H1 (cell line): Measurements from ENCODE around the gene PTPRE. TPM values are rescaled to one million over a fixed set of nuclear protein-coding genes. Genes with fewer than 3 reads are reported as not detected.

Experiments used
- CTCF ChIA-PET: fragments of 300-600 bp; sonication (Branson Sonifier 250); formaldehyde crosslinking; loops from one replicate; lab custom pipeline; 2021; ENCODE audit not compliant: partially characterized antibody; lab: Charles Lee
- POLR2A ChIA-PET: fragments of 300-600 bp; sonication (Branson Sonifier 250); formaldehyde crosslinking; loops from one replicate; lab custom pipeline; 2021; ENCODE audit warnings: inconsistent platforms; ENCODE audit not compliant: partially characterized antibody; lab: Charles Lee
- DNase-seq, 2 experiments: peaks; one replicate each; pipeline versions ENCODE4 v3.0.0 to v3.0.0-alpha.2; 2010 to 2022; ENCODE audit warnings: low spot score in 2 of 2, low read depth in 1 of 2, mixed read lengths in 1 of 2
- FAIRE-seq: peaks from 2 replicates; lab custom pipeline; 2011; peaks lifted over from hg19 to GRCh38; lab: Jason Lieb, UNC
- H2AFZ ChIP-seq: 2 replicates; pipeline ENCODE4 v1.8.1; 2012; ENCODE audit warnings: low read length, inconsistent platforms
- H2AK5ac ChIP-seq: 2 replicates; pipeline ENCODE4 v1.6.1; 2013; ENCODE audit warnings: low read depth, low read length
- H2BK120ac ChIP-seq: replicated peaks from 2 replicates; pipeline ENCODE3; 2013; ENCODE audit warnings: low read depth, low read length, inconsistent platforms
- H2BK12ac ChIP-seq: 2 replicates; pipeline ENCODE4 v1.6.1; 2013; ENCODE audit warnings: low read depth, low read length
- H2BK15ac ChIP-seq: 2 replicates; pipeline ENCODE4 v1.6.1; 2013; ENCODE audit warnings: low read length
- H2BK20ac ChIP-seq: 2 replicates; pipeline ENCODE4 v1.6.1; 2013; ENCODE audit warnings: low read length
- H2BK5ac ChIP-seq: 2 replicates; pipeline ENCODE4 v1.6.1; 2013; ENCODE audit warnings: low read depth, low read length
- H3K14ac ChIP-seq: 2 replicates; pipeline ENCODE4 v1.6.1; 2013; ENCODE audit warnings: inconsistent platforms; ENCODE audit not compliant: insufficient read length
- H3K18ac ChIP-seq: 2 replicates; pipeline ENCODE4 v1.6.1; 2013; ENCODE audit warnings: low read length; ENCODE audit errors: extremely low read depth
- H3K23ac ChIP-seq: 2 replicates; pipeline ENCODE4 v1.6.1; 2013; ENCODE audit warnings: inconsistent platforms; ENCODE audit not compliant: insufficient read length
- H3K23me2 ChIP-seq: 2 replicates; pipeline ENCODE4 v1.6.1; 2013; ENCODE audit warnings: low read depth, low read length
- H3K27ac ChIP-seq: 2 replicates; pipeline ENCODE4 v1.6.1; 2011; ENCODE audit warnings: low read depth, low read length, inconsistent platforms
- H3K27me3 ChIP-seq, 4 experiments: replicated peaks in 1 of 4; 1 replicate in 1 of 4; 2 replicates in 3 of 4; pipeline versions ENCODE4 v1.6.1 to v1.8.1; 2011 to 2013; ENCODE audit warnings: low read length in 3 of 4, mild to moderate bottlenecking in 3 of 4, inconsistent platforms in 2 of 4, mixed read lengths in 2 of 4, moderate library complexity in 1 of 4; ENCODE audit not compliant: control insufficient read depth in 3 of 4, insufficient read depth in 3 of 4; ENCODE audit errors: extremely low read depth in 1 of 4
- H3K36me3 ChIP-seq, 4 experiments: 2 replicates each; pipeline versions ENCODE4 v1.6.1 to v1.8.1; 2011 to 2013; ENCODE audit warnings: mild to moderate bottlenecking in 4 of 4, low read length in 3 of 4, moderate library complexity in 2 of 4, control low read depth in 1 of 4, inconsistent platforms in 1 of 4; ENCODE audit not compliant: insufficient read depth in 4 of 4, control insufficient read depth in 2 of 4
- H3K4ac ChIP-seq: replicated peaks from 2 replicates; pipeline ENCODE3; 2013; ENCODE audit warnings: low read length, low read depth, mixed read lengths, inconsistent platforms; ENCODE audit not compliant: insufficient read length
- H3K4me1 ChIP-seq, 4 experiments: replicated peaks in 1 of 4; 1 replicate in 1 of 4; 2 replicates in 3 of 4; pipeline versions ENCODE4 v1.6.1 to v1.8.1; 2011 to 2013; ENCODE audit warnings: low read length in 3 of 4, inconsistent platforms in 2 of 4, mixed read lengths in 1 of 4; ENCODE audit not compliant: insufficient read depth in 4 of 4, control insufficient read depth in 3 of 4
- H3K4me2 ChIP-seq, 2 experiments: 2 replicates each; pipeline versions ENCODE4 v1.6.1 to v1.8.1; 2011 to 2013; ENCODE audit warnings: low read depth in 2 of 2, low read length in 2 of 2, control low read depth in 1 of 2, inconsistent platforms in 1 of 2, mild to moderate bottlenecking in 1 of 2; ENCODE audit not compliant: insufficient read depth in 1 of 2
- H3K4me3 ChIP-seq, 4 experiments: fragments of 200-600, 300-600 bp in 1 of 4; sonication (generic), shearing (Covaris generic), sonication (Bioruptor Twin) in 1 of 4; 2 replicates each; pipeline versions ENCODE4 v1.5.1 to v1.8.1; 2011 to 2016; ENCODE audit warnings: low read length in 4 of 4, low read depth in 3 of 4, control low read depth in 2 of 4, inconsistent platforms in 2 of 4, mild to moderate bottlenecking in 2 of 4, mixed read lengths in 1 of 4, moderate library complexity in 1 of 4; ENCODE audit not compliant: insufficient read depth in 2 of 4; ENCODE audit errors: extremely low read depth in 1 of 4
- H3K56ac ChIP-seq: replicated peaks from 2 replicates; pipeline ENCODE3; 2013; ENCODE audit warnings: low read depth, mild to moderate bottlenecking, mixed read lengths, low read length, inconsistent platforms; ENCODE audit not compliant: insufficient read length
- H3K79me1 ChIP-seq: 2 replicates; pipeline ENCODE4 v1.6.1; 2013; ENCODE audit warnings: low read depth, low read length, control low read depth
- H3K79me2 ChIP-seq, 2 experiments: 2 replicates each; pipeline versions ENCODE4 v1.6.1 to v1.8.1; 2012 to 2013; ENCODE audit warnings: low read length in 2 of 2, mild to moderate bottlenecking in 2 of 2, inconsistent platforms in 1 of 2; ENCODE audit not compliant: insufficient read depth in 2 of 2, control insufficient read depth in 1 of 2
- H3K9ac ChIP-seq, 4 experiments: replicated peaks in 1 of 4; 1 replicate in 1 of 4; 2 replicates in 3 of 4; pipeline versions ENCODE4 v1.6.1 to v1.8.1; 2011 to 2013; ENCODE audit warnings: low read depth in 3 of 4, low read length in 3 of 4, control low read depth in 2 of 4, mild to moderate bottlenecking in 2 of 4, moderate library complexity in 2 of 4, inconsistent platforms in 1 of 4; ENCODE audit errors: extremely low read depth in 1 of 4
- H3K9me3 ChIP-seq, 2 experiments: 2 replicates each; pipeline versions ENCODE4 v1.6.1 to v1.8.1; 2012 to 2013; ENCODE audit warnings: mild to moderate bottlenecking in 2 of 2, moderate library complexity in 2 of 2, control low read depth in 1 of 2, inconsistent platforms in 1 of 2, low read depth in 1 of 2, low read length in 1 of 2, mixed read lengths in 1 of 2; ENCODE audit not compliant: insufficient read depth in 2 of 2
- H4K20me1 ChIP-seq, 2 experiments: replicated peaks in 1 of 2; 2 replicates each; pipeline versions ENCODE3 to v1.8.1; 2011 to 2013; ENCODE audit warnings: inconsistent platforms in 2 of 2, low read length in 2 of 2, mild to moderate bottlenecking in 1 of 2; ENCODE audit not compliant: insufficient read depth in 2 of 2, control insufficient read depth in 1 of 2
- H4K5ac ChIP-seq: 2 replicates; pipeline ENCODE4 v1.6.1; 2013; ENCODE audit warnings: low read length, low read depth, mixed read lengths, inconsistent platforms; ENCODE audit not compliant: insufficient read length
- H4K8ac ChIP-seq: 2 replicates; pipeline ENCODE4 v1.8.0; 2013; ENCODE audit warnings: mild to moderate bottlenecking, moderate library complexity, low read length, inconsistent platforms; ENCODE audit not compliant: insufficient read depth; ENCODE audit errors: extremely low read depth
- H4K91ac ChIP-seq: replicated peaks from 2 replicates; pipeline ENCODE3; 2013; ENCODE audit warnings: low read length, mixed read lengths, inconsistent platforms; ENCODE audit not compliant: insufficient read length
- BCL11A ChIP-seq, 2 experiments: IDR thresholded peaks; one replicate each; pipeline ENCODE4 v1.6.1; 2011; ENCODE audit warnings: low read depth in 2 of 2, low read length in 2 of 2, mild to moderate bottlenecking in 2 of 2
- EP300 ChIP-seq, 2 experiments: IDR thresholded peaks; 1 replicate in 1 of 2; 2 replicates in 1 of 2; pipeline ENCODE4 v1.6.1; 2011 to 2012; ENCODE audit warnings: low read depth in 2 of 2, low read length in 2 of 2, mild to moderate bottlenecking in 2 of 2, borderline replicate concordance in 1 of 2, inconsistent platforms in 1 of 2, moderate library complexity in 1 of 2
- KDM4A ChIP-seq: IDR thresholded peaks from one replicate; pipeline ENCODE4 v1.7.1; 2012; ENCODE audit warnings: low read depth, mild to moderate bottlenecking, moderate library complexity, low read length, inconsistent platforms; ENCODE audit not compliant: severe bottlenecking
- MAFK ChIP-seq: IDR thresholded peaks from 2 replicates; pipeline ENCODE4 v1.6.1; 2012; ENCODE audit warnings: low read depth, mild to moderate bottlenecking, improper control_type of control experiment, low read length
- WGBS, 2 experiments: shearing (Covaris generic) in 1 of 2; methylation state at CpG; one replicate each; pipeline versions ENCODE4 v1.1.6 to v1.1.7; 2013 to 2015; ENCODE audit warnings: low lambda C conversion rate in 2 of 2, mixed read lengths in 2 of 2, inconsistent platforms in 1 of 2, low coverage in 1 of 2, missing lambda C conversion rate in 1 of 2; ENCODE audit not compliant: insufficient replicate concordance in 2 of 2, insufficient coverage in 1 of 2, insufficient read length in 1 of 2; ENCODE audit errors: extremely low coverage in 1 of 2, missing lambda C conversion rate in 1 of 2; 5-methylcytosine and 5-hydroxymethylcytosine counted together
- polyA plus RNA-seq, 7 experiments: library from polyadenylated mRNA; depleted of rRNA in 3 of 7; stranded (reverse) in 5 of 7; unstranded in 2 of 7; fragments of >200 nt in 5 of 7; fragments of 200-250 nt in 2 of 7; gene quantifications; 1 replicate in 5 of 7; 2 replicates in 1 of 7; 4 replicates in 1 of 7; pipeline versions ENCODE4 v1.2.1 to v1.2.3, GENCODE V29; 2011 to 2013; ENCODE audit warnings: missing spikeins in 2 of 7, mixed read lengths in 2 of 7
- total RNA-seq: library from RNA; stranded (reverse); fragmentation: NEBNext Ultra II Directional; extraction: Animal tissue kit (Norgen Biotek cat#: 25700); gene quantifications from 2 replicates; pipeline ENCODE4 v1.2.1, GENCODE V29; 2021

The PTPRE gene
- total and polyA plus RNA-seq, 2 of the 8 experiments (the other 6 are each of a cell fraction or from before 2014, with no cell fraction given): 0.33 to 0.54 TPM

- no peak for FAIRE-seq
- H3K4me1 ChIP-seq: peaks cover 0 to 3% (median 0%) of the 10 kb centered on the region in 4 experiments; a peak in 1 of 7 replicates
- CTCF ChIA-PET: interaction anchor here (0.7 to 5.4 kb wide), 12 partner anchors 7 to 217 kb away, joined by 3 to 52 read pairs (median 10); partner anchors contain the start of gene PTPRE
Measured at GRCh38 chr10:128071417-128071782, 164.5 kb downstream of the PTPRE start.

More at GRCh38 chr10:128071417-128071782, 164.5 kb downstream of the PTPRE start:
- Histone ChIP-seq H4K20me1 (peaks cover 0 to 7% of the 10 kb centered on the region in 2 experiments), H3K4ac (no peak overlapping the region), H4K8ac (no peak overlapping the region), H4K5ac (no peak overlapping the region), H3K36me3 (no peaks in the 10 kb centered on the region), H2BK15ac (no peak overlapping the region), H4K91ac (no peak overlapping the region), H3K23ac (no peak overlapping the region), H2AFZ (no peak overlapping the region), H3K79me1 (0 out of 2 replicates have a peak, but pooled peaks cover 2% of the 10 kb centered on the region), H2AK5ac (no peak overlapping the region), H2BK5ac (no peak overlapping the region), H2BK12ac (no peak overlapping the region), H3K9ac (no peak overlapping the region; a peak in 1 of 7 replicates), H3K27ac (no peak overlapping the region), H3K4me3 (no peak overlapping the region), H3K27me3 (0 out of 7 replicates have a peak, but pooled peaks cover 0 to 2% (median 0%) of the 10 kb centered on the region in 4 experiments), H3K14ac (no peak overlapping the region), H3K56ac (no peak overlapping the region), H3K23me2 (peaks cover 8% of the 10 kb centered on the region; the same call in 1 of the 2 replicates), H3K79me2 (no peaks in the 10 kb centered on the region), H3K18ac (no peak overlapping the region), H2BK120ac (no peak overlapping the region), H3K4me2 (no peak overlapping the region), H3K9me3 (no peaks in the 10 kb centered on the region), H2BK20ac (no peak overlapping the region)
- POLR2A ChIA-PET: no interaction called here
- TF ChIP-seq MAFK: no peak
- no peak for TF ChIP-seq BCL11A (IDR thresholded peaks at IDR 0.05; ENCODE audit: low read depth in 2 of 2, low read length in 2 of 2)
- TF ChIP-seq KDM4A: no peak
- no peak for TF ChIP-seq EP300 (IDR thresholded peaks at IDR 0.05; ENCODE audit: borderline replicate concordance in 1 of 2, low read depth in 2 of 2, low read length in 2 of 2)
- no peak for DNase-seq
- 86% methylated on average over 9 of the region's 9 CpGs; no CpG with 5 or more reads in 1 of the 2 experiments for WGBS, 2 experiments
